ENCODE measurements around the gene CDK13.
"Not testable (repeated sequence)": the region's sequence is repeated elsewhere in the genome, so short reads cannot be mapped to it uniquely, and the experiment has no call there.

CDK13 gene

DNA sequence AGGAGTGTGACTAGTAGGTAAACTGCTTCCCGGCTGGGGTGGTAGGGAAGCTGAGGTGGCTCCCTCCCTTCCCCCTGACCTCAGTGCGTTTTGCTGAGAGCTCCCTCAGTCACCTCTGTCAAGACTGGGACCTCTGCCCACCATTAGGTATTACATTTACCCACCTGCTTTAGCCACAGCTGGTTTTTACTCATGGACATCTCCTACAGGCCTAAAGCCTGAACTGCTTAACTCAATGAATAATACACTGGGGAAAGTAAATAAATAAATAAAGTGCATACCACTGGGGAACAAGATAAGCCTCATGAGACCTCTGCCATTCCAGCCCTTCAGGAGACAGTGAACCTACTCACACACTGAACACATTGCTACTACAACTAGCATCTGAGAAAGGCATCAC, 38.9 kb upstream of the CDK13 start:
- Histone ChIP-seq H3K27ac (replicated peaks) (no peak overlapping the region), H3K27me3 (ENCODE audit: insufficient read depth, poor library complexity, severe bottlenecking) (no peaks in the 10 kb centered on the region), H3K4me3 (replicated peaks; ENCODE audit: insufficient read depth, low read length) (no peak overlapping the region)
- no peak for TF ChIP-seq CTCF (IDR thresholded peaks at IDR 0.05; ENCODE audit: insufficient read depth, low read length)
- TF ChIP-seq, protein P1, sequence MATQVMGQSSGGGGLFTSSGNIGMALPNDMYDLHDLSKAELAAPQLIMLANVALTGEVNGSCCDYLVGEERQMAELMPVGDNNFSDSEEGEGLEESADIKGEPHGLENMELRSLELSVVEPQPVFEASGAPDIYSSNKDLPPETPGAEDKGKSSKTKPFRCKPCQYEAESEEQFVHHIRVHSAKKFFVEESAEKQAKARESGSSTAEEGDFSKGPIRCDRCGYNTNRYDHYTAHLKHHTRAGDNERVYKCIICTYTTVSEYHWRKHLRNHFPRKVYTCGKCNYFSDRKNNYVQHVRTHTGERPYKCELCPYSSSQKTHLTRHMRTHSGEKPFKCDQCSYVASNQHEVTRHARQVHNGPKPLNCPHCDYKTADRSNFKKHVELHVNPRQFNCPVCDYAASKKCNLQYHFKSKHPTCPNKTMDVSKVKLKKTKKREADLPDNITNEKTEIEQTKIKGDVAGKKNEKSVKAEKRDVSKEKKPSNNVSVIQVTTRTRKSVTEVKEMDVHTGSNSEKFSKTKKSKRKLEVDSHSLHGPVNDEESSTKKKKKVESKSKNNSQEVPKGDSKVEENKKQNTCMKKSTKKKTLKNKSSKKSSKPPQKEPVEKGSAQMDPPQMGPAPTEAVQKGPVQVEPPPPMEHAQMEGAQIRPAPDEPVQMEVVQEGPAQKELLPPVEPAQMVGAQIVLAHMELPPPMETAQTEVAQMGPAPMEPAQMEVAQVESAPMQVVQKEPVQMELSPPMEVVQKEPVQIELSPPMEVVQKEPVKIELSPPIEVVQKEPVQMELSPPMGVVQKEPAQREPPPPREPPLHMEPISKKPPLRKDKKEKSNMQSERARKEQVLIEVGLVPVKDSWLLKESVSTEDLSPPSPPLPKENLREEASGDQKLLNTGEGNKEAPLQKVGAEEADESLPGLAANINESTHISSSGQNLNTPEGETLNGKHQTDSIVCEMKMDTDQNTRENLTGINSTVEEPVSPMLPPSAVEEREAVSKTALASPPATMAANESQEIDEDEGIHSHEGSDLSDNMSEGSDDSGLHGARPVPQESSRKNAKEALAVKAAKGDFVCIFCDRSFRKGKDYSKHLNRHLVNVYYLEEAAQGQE (IDR thresholded peaks at IDR 0.05; ENCODE audit: insufficient replicate concordance, low read depth) = no peak
- TF ChIP-seq POLR2AphosphoS5 (IDR thresholded peaks at IDR 0.05; ENCODE audit: low read depth) = no peak
- TF ChIP-seq SPI1 (IDR thresholded peaks at IDR 0.05; ENCODE audit: borderline replicate concordance, low read depth) = no peak
- no peak for DNase-seq (ENCODE audit: low read depth in 1 of 2, low spot score in 1 of 2)

DNA sequence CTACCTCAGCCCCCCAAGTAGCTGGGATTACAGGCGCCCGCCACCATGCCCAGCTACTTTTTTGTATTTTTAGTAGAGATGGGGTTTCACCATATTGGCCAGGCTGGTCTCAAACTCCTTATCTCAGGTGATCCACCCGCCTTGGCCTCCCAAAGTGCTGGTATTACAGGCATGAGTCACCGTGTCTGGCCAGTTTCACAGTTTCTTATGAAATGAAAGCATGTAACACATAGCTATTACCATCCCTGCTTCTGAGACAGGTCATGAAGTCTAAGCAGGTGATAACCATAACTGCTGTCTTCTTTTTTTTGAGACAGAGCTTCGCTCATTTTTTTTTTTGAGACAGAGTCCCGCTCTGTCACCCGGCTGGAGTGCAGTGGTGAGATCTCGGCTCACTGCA, 34.2 kb upstream of the CDK13 start:
- H3K27me3 ChIP-seq (ENCODE audit: insufficient read depth, poor library complexity, severe bottlenecking); H3K27ac ChIP-seq (replicated peaks); DNase-seq (ENCODE audit: low read depth in 1 of 2, low spot score in 1 of 2); H3K4me3 ChIP-seq (replicated peaks; ENCODE audit: insufficient read depth, low read length): not testable (repeated sequence)

GRCh38 chr7:39919646-39920045, 30.4 kb upstream of the CDK13 start:
- TF ChIP-seq, protein P1 (IDR thresholded peaks at IDR 0.05; ENCODE audit: insufficient replicate concordance, low read depth) = no peak
- TF ChIP-seq GABPA (IDR thresholded peaks at IDR 0.05; ENCODE audit: low read depth) (no peak), SPI1 (IDR thresholded peaks at IDR 0.05; ENCODE audit: borderline replicate concordance, low read depth) (no peak), POLR2AphosphoS5 (IDR thresholded peaks at IDR 0.05; ENCODE audit: low read depth) (no peak), CTCF (IDR thresholded peaks at IDR 0.05; ENCODE audit: insufficient read depth, low read length) (no peak)
- no peak for DNase-seq (ENCODE audit: low read depth in 1 of 2, low spot score in 1 of 2)

DNA sequence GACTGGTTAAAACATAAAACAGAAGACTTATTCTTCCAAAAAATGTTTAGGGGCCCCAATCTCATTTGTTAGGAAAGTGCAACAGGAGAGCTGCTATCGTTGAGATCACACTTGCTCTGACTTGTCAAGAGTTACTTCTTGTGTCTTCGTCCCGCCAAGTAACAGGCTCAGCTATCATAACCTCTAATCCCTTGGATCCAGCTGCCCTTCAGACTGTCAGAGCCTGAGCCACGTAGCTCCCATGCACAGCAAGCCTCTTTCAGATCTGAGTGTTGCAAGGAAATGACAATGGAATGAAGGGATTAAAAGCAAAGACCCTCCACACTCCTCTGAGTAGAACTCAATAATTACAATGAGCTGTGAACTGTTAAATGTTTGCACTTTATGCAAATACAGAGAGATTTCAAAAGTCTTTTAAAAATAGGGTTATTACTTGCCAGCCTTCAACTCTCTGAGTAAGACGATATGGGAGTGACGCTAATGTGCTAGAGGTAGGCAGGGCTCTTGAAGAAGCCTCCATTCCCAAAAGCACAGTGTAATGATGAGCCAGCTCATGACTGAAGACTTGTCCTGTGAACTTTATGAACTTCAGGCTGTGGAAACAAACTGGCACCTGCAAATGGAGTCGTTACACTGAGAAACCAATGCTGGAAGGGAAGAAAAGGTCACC, 28.4 kb upstream of the CDK13 start:
- H3K27me3 ChIP-seq (ENCODE audit: insufficient read depth, poor library complexity, severe bottlenecking) = no peaks in the 10 kb centered on the region
- no peak for TF ChIP-seq GABPA (IDR thresholded peaks at IDR 0.05; ENCODE audit: low read depth)
- no peak for TF ChIP-seq CTCF (IDR thresholded peaks at IDR 0.05; ENCODE audit: insufficient read depth, low read length)
- no peak for TF ChIP-seq POLR2AphosphoS5 (IDR thresholded peaks at IDR 0.05; ENCODE audit: low read depth)
- TF ChIP-seq, protein P1 (IDR thresholded peaks at IDR 0.05; ENCODE audit: insufficient replicate concordance, low read depth) = no peak
- no peak for TF ChIP-seq SPI1 (IDR thresholded peaks at IDR 0.05; ENCODE audit: borderline replicate concordance, low read depth)
- no peak overlapping the region for H3K27ac ChIP-seq (replicated peaks)
- no peak overlapping the region for H3K4me3 ChIP-seq (replicated peaks; ENCODE audit: insufficient read depth, low read length)
- DNase-seq (ENCODE audit: low read depth in 1 of 2, low spot score in 1 of 2) = no peak

More at GRCh38 chr7:39919646-39920045, 30.4 kb upstream of the CDK13 start:
- Histone ChIP-seq H3K27me3 (ENCODE audit: insufficient read depth, poor library complexity, severe bottlenecking) (no peaks in the 10 kb centered on the region), H3K27ac (replicated peaks) (no peak overlapping the region), H3K4me3 (replicated peaks; ENCODE audit: insufficient read depth, low read length) (no peak overlapping the region)

Data from HL-60 (cell line).